HG02571 (cell line): ENCODE measurements around the gene AJM1.
A peak's percentile ranks its signal among the peaks of the same experiment; 100 is the strongest.
"Not testable (repeated sequence)": the region's sequence is repeated elsewhere in the genome, so short reads cannot be mapped to it uniquely, and the experiment has no call there.

Experiments
- ATAC-seq: cut with Tn5 transposase; IDR thresholded peaks from one replicate; pipeline ENCODE4 v1.9.1; 2021; ENCODE audit warnings: mild to moderate bottlenecking, moderate library complexity; ENCODE audit not compliant: unreplicated experiment

AJM1 gene

GRCh38 chr9:136842380-136842948 lies at the start of gene AJM1:
Gene AJM1, plus strand, starts transcription at chr9:136842478. Its CDS starts 1,937 bp downstream, at chr9:136844415.
- peak; percentile 54 for ATAC-seq

GRCh38 chr9:136793086-136793946 lies 49.0 kb upstream of the AJM1 start:
- no peak for ATAC-seq

GRCh38 chr9:136794281-136794999 lies 47.8 kb upstream of the AJM1 start:
- ATAC-seq = no peak

- ATAC-seq = no peak
Observed at GRCh38 chr9:136795000-136795348, 47.3 kb upstream of the AJM1 start.

GRCh38 chr9:136796238-136796774 lies 46.0 kb upstream of the AJM1 start, which contains the start of gene CCDC183:
Gene CCDC183, plus strand, starts transcription at chr9:136796338. Its CDS starts 60 bp downstream, at chr9:136796398.
- no peak for ATAC-seq

GRCh38 chr9:136796775-136797347 lies 45.4 kb upstream of the AJM1 start:
- not testable (repeated sequence) for ATAC-seq

GRCh38 chr9:136798708-136799078 lies 43.6 kb upstream of the AJM1 start:
- ATAC-seq = no peak

- no peak for ATAC-seq
Observed at GRCh38 chr9:136799079-136799853, 43.0 kb upstream of the AJM1 start.

GRCh38 chr9:136799854-136800657 lies 42.2 kb upstream of the AJM1 start:
- ATAC-seq = no peak

GRCh38 chr9:136802321-136802720 lies 40.0 kb upstream of the AJM1 start:
- ATAC-seq = no peak

- ATAC-seq = not testable (repeated sequence)
Observed at GRCh38 chr9:136803009-136803550, 39.2 kb upstream of the AJM1 start.

GRCh38 chr9:136803551-136804508 lies 38.4 kb upstream of the AJM1 start:
- no peak for ATAC-seq

GRCh38 chr9:136804509-136805206 lies 37.6 kb upstream of the AJM1 start:
- no peak for ATAC-seq

GRCh38 chr9:136805207-136805740 lies 37.0 kb upstream of the AJM1 start:
- ATAC-seq = no peak

GRCh38 chr9:136806067-136806466 lies 36.2 kb upstream of the AJM1 start:
- no peak for ATAC-seq

- ATAC-seq = no peak
Observed at GRCh38 chr9:136806631-136807201, 35.6 kb upstream of the AJM1 start.
